GM21528 (cell line): ENCODE measurements around the gene CPPED1.

ENCODE experiments used
- ATAC-seq: cut with Tn5 transposase; IDR thresholded peaks from one replicate; pipeline ENCODE4 v1.9.1; 2021; ENCODE audit warnings: mild to moderate bottlenecking, moderate library complexity; ENCODE audit not compliant: unreplicated experiment, low FRiP score

The CPPED1 gene

GRCh38 chr16:12742741-12743140 lies 60.9 kb downstream of the CPPED1 start:
- ATAC-seq, result no peak

GRCh38 chr16:12740986-12741610 lies 62.6 kb downstream of the CPPED1 start:
- no peak for ATAC-seq

GRCh38 chr16:12739738-12740137 lies 63.9 kb downstream of the CPPED1 start:
- ATAC-seq, result no peak

GRCh38 chr16:12737563-12737962 lies 66.1 kb downstream of the CPPED1 start:
- ATAC-seq, result no peak

- ATAC-seq, result no peak
Observed at GRCh38 chr16:12735805-12736204, 67.9 kb downstream of the CPPED1 start.

- no peak for ATAC-seq
Observed at GRCh38 chr16:12732600-12732999, 71.1 kb downstream of the CPPED1 start.

- no peak for ATAC-seq
Observed at GRCh38 chr16:12729448-12729847, 74.2 kb downstream of the CPPED1 start.

GRCh38 chr16:12728469-12728868 lies 75.2 kb downstream of the CPPED1 start:
- ATAC-seq, result no peak

- ATAC-seq, result no peak
Observed at GRCh38 chr16:12724226-12724625, 79.5 kb downstream of the CPPED1 start.

GRCh38 chr16:12723681-12724080 lies 80.0 kb downstream of the CPPED1 start:
- ATAC-seq, result no peak

GRCh38 chr16:12721841-12722421 lies 81.8 kb downstream of the CPPED1 start:
- no peak for ATAC-seq

- ATAC-seq, result no peak
Observed at GRCh38 chr16:12719972-12720371, 83.7 kb downstream of the CPPED1 start.

GRCh38 chr16:12716658-12717057 lies 87.0 kb downstream of the CPPED1 start:
- no peak for ATAC-seq

- ATAC-seq, result no peak
Observed at GRCh38 chr16:12709807-12710206, 93.9 kb downstream of the CPPED1 start.

GRCh38 chr16:12708266-12708665 lies 95.4 kb downstream of the CPPED1 start:
- ATAC-seq, result no peak

- ATAC-seq, result no peak
Observed at GRCh38 chr16:12706628-12707027, 97.1 kb downstream of the CPPED1 start.

- ATAC-seq, result no peak
Observed at GRCh38 chr16:12704492-12705111, 99.1 kb downstream of the CPPED1 start.

GRCh38 chr16:12703935-12704334 lies 99.8 kb downstream of the CPPED1 start:
- no peak for ATAC-seq

- ATAC-seq, result no peak
Observed at GRCh38 chr16:12700161-12700560, 103.5 kb downstream of the CPPED1 start.

GRCh38 chr16:12699161-12699560 lies 104.5 kb downstream of the CPPED1 start:
- ATAC-seq, result no peak

- no peak for ATAC-seq
Observed at GRCh38 chr16:12697437-12697836, 106.2 kb downstream of the CPPED1 start.

GRCh38 chr16:12695454-12695853 lies 108.2 kb downstream of the CPPED1 start:
- no peak for ATAC-seq
